Measurements from ENCODE around the gene FLYWCH1.

FLYWCH1 gene

DNA sequence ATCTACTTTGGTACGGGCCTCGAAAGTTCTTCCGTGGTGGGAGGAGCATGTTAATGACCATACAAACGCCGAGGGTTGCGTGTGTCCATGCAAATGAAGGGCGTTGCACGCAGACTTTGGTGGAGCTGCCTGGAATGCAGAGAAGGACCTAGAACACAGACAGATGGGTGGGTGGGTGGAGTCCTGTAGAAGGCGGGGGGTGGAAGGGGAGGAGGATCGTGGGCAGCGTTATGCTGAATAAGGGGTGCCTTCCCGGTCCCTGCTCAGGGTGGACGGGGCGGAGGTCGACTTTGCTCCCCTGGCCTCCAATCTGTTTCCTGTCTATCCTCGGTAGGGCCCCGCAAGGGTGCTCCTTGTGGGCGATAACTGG, 56.6 kb downstream of the FLYWCH1 start:
- no peak for DNase-seq (ENCODE audit: low read depth in 2 of 3, low spot score in 2 of 3)

GRCh38 chr16:2968738-2969544, 57.2 kb downstream of the FLYWCH1 start, which contains the start of gene PAQR4:
PAQR4 (plus strand) TSS chr16:2969348; CDS start chr16:2969675, 327 bp downstream.
- DNase-seq (ENCODE audit: low read depth in 2 of 3, low spot score in 2 of 3): peak in 2 of 3 experiments; percentile 57 to 81

DNA sequence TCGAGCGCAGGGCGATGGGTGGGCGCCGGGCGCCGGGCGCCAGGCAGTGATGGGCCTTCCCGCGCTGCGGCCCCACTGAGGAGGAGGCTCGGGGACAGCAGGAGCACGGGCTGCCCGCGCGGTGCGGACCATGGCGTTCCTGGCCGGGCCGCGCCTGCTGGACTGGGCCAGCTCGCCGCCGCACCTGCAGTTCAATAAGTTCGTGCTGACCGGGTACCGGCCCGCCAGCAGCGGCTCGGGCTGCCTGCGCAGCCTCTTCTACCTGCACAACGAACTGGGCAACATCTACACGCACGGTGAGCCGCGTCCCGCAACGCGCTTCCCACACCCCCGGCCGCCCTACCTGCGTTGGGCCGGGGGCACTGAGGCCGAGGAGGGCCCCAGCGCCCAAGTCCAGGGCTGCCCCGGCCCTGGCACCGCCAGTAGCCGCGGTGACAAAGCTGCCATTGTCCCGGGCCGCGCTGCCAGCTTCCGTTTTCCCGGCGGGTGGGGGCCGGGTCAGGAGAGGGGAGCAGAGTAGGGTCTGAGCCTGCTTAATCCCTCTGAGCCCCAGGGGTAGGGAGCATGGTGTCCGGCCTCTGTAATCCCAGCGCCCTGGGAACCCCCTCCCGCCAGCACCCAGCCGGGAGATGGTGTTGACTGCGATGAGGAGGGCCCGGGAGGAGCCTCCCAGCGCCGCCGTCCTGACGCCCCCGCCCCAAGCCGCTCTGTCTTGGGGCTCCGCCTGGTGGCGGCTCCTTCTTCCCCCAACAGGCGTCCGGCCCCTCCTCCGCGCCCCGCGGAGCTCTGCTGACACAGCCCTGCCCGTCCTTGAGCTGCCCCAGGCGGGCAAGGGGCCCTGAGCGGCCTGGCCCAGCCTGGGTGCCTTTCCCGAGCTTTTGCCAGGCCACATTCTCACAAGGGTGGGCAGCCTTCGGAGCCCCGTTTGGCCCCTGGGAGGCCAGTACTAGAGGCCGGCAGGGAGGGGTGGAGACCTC, 58.1 kb downstream of the FLYWCH1 start:
- peak in 2 of 3 experiments; percentile 63 to 74 for DNase-seq (ENCODE audit: low read depth in 2 of 3, low spot score in 2 of 3)

DNA sequence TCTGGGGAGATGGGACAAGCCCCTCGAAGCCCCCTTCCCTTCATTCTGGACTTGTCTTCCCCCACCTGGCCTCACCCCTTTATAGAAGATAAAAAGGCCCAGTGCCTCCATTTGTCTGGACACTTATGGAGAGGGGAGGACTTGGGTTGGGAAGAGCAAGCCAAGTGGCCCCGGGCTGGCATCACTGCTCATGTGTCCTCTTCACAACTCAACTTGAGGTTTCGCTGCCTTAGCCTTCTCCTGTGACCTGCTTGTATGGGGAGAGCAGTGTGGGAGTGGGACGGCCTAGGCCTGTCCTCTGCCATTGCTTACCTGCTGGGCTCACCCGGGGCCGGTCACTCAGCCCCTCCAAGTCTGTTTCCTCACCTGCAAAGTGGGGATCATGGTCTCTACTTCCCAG, 58.8 kb downstream of the FLYWCH1 start:
- DNase-seq (ENCODE audit: low read depth in 2 of 3, low spot score in 2 of 3): no peak

DNA sequence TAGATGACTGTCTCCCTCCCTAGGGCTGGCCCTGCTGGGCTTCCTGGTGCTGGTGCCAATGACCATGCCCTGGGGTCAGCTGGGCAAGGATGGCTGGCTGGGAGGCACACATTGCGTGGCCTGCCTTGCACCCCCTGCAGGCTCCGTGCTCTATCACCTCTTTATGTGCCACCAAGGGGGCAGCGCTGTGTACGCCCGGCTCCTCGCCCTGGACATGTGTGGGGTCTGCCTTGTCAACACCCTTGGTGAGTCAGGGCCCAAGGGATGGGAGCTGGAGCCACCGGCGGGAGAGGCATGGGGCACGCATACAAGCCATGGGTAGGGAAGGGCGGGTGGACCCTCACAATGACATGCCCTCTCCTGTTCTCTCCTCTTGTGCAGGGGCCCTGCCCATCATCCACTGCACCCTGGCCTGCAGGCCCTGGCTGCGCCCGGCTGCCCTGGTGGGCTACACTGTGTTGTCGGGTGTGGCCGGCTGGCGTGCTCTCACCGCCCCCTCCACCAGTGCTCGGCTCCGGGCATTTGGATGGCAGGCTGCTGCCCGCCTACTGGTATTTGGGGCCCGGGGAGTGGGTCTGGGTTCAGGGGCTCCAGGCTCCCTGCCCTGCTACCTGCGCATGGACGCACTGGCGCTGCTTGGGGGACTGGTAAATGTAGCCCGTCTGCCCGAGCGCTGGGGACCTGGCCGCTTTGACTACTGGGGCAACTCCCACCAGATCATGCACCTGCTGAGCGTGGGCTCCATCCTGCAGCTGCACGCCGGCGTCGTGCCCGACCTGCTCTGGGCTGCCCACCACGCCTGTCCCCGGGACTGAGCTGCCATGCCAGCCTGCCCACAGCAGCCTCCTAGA, 59.6 kb downstream of the FLYWCH1 start:
- DNase-seq (ENCODE audit: low read depth in 2 of 3, low spot score in 2 of 3): no peak

GRCh38 chr16:2971985-2972784, 60.5 kb downstream of the FLYWCH1 start:
- no peak for DNase-seq (ENCODE audit: low read depth in 2 of 3, low spot score in 2 of 3)

DNA sequence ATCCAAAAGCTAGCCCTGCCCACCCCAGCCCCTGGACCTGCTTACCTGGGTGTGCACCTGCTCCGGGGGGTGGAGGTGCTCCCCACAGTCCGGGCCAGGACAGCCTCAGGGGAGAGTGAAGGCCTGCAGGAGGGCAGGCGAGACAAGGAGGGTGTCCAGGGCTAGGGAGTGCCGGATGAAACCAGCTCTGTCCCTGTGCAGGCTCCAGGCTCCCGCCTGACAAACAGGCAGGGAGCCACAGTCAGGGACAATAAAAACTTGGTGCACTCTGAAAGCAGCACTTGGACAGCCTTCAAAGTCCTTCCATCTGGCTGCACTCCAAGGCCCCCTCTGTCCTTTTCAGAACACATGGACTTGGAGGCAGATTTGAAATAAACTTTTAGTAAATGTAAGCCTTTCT, 61.4 kb downstream of the FLYWCH1 start:
- DNase-seq (ENCODE audit: low read depth in 2 of 3, low spot score in 2 of 3): no peak

DNA sequence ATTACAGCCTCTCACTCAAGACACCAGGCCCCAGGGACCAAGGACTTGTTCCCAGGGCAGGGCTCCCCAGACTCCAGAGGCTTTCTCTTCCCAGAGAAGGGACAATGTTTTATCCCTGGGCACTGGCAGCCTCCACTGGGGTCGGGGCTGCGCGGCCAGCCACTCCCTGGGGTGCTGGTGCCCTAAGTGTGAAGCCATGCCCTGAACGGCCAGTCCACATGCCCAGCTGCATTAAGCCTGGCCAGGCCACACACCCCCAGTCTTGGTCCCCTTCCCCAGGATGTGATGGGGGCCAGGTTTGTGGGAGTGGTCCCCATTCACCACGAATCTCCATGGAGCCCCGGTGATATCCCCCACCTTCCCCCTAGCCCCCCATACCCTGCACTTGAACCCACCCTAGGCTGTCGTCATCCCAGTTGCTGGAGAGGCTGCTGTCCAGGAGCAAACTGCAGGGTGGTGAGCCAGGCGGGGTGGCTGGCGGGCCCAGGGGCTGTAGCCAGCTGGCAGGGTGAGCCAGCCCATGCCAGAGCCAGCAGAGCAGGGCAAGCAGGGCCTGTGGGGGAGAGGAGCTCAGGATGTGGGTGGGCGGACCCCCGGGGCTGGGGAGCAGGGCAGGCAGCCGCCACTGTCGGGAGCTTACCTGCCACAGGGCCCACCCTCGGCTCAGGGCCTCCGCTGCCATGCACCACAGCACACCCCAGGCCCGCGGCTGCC, 62.0 kb downstream of the FLYWCH1 start:
- no peak for DNase-seq (ENCODE audit: low read depth in 2 of 3, low spot score in 2 of 3)

DNA sequence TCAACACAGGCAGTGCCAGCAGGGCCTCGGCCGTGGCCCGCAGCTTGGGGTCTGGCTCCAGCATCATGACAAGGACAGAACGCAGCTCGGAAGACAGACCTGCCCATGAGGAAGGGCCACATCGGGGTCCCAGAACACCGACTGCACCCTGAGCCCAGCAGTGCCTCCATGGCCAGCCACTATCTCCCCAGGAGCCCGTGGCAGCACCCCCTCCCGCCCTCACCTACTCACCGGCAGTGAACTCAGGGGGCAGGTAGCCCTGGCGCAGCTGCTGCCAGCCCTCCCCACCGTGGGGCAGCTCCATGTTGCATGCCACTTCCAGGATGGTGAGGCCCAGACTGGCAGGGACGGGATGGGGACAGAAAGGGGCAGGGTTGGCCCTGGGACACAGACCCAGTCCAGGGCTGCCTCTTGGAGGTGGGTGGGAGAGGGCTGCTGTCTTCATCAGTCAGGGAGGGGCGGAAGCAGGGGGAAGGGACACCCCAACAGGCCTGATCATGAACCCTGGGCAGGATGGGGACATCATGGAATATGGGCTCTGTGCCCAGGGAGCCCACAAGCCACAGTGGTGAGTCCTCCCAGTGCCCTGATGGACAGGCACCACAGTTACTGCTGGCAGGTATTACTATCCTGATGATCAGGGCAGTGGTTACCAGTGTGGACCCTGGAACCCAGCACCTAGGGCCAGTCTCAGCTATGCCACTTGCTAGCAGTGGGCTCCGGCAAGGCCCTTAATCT, 62.8 kb downstream of the FLYWCH1 start:
- DNase-seq (ENCODE audit: low read depth in 2 of 3, low spot score in 2 of 3): no peak

- no peak for DNase-seq (ENCODE audit: low read depth in 2 of 3, low spot score in 2 of 3)
Observed at GRCh38 chr16:2975161-2975795, 63.5 kb downstream of the FLYWCH1 start.

DNA sequence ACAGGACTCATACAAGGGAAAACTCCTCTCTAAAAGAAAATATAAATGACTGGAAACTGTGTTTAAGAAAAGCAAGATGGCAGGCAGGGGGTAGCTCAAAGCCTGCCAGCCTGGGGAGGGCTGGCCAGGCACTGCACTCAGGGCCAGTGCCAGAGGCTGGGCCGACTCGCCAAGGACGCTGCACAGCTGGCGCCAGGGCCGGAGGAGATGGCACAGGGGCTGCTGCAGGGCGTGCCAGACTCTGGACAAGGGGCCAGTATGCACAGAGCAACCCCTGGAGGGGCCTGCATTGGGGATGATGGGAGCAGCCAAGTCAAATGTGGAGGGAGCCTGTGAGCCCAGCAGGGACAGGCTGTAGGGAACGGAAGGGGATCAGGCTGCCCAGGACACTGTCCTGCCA, 64.5 kb downstream of the FLYWCH1 start:
- no peak for DNase-seq (ENCODE audit: low read depth in 2 of 3, low spot score in 2 of 3)

DNA sequence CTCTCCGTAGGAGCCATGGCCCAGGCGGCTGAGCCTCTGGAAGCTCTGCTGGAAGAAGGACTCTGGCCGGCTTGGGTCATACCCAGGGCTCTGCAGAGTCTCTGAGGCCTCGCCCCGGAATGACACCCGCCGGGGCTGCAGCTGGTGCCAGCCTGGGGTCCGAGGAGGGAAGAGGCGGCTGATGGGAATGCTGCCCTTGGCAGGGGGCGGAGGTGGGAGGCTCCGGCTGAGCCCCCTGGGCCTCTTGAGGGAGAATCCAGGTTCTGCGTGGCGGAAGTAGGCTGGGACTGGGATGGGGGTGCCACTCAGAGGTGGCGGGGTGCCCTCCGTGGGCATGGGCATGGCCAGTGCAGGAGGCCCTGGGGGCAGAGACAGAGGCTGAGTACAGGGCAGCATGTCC, 64.9 kb downstream of the FLYWCH1 start:
- DNase-seq (ENCODE audit: low read depth in 2 of 3, low spot score in 2 of 3): no peak

- DNase-seq (ENCODE audit: low read depth in 2 of 3, low spot score in 2 of 3): no peak
Observed at GRCh38 chr16:2977440-2977839, 65.7 kb downstream of the FLYWCH1 start.

DNA sequence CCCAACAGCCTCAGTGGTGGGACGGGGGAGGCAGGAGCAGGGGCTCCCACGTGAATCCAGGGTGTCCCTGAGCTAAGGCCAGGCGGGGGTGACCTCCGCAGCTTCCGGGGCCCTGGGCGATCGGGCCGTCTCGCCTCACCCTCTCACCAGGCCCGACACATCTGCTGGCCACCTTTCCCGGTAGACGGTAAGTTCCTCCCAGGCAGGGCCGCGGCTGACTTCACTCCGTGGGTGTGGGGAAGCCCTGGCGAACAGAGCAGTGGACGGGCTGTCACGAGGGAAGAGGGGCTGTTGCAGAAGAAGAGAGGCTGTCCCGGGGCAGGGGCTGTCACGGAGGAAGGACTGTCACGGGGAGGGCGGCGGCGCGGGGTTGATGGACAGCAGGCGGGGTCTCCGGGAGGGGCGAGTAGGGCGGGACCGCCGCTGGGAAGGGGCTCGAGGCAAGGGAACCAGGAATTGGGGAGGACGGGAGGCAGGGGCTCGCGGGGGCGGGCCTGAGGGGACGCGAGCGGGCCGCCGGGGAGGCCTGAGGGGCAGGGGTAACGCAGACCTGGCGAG, 68.0 kb downstream of the FLYWCH1 start:
- DNase-seq (ENCODE audit: low read depth in 2 of 3, low spot score in 2 of 3): no peak

GRCh38 chr16:2980227-2981176, 68.8 kb downstream of the FLYWCH1 start, which contains the start of gene PKMYT1:
PKMYT1 (minus strand) TSS chr16:2980446; CDS start chr16:2979657, 789 bp downstream.
- DNase-seq (ENCODE audit: low read depth in 2 of 3, low spot score in 2 of 3): peak; percentile 88 to 96 (median 95)

DNA sequence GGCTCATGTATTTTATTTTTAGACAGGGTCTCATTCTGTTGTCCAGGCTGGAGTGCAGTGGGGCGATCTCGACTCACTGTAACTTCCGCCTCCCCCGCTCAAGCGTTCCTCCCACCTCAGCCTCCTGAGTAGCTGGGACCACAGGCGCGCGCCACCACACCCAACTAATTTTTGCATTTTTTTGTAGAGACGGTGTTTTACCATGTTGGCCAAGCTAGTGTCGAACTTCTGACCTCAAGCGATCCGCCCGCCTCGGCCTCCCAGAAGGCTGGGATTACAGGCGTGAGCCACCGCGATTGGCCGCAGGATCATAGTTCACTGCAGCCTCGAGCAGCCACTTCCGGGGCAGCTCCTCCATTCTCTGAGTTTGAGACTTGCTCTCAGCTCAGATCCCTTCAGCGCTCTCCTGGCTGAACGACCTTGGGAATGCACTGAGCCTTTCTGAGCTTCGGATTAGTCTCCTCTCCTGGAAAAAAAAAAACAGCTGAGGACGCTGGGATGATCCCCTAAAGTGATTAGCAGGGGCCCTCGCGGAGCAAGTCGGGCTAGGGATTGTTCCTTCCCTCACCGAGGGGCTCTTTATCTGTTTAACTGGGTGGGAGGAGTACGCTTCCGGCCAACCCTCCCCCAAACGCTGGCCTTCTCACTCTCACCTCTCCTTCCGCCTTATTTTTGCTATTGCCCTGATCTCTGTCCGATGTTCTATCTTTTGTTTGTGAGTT, 69.6 kb downstream of the FLYWCH1 start:
- no peak for DNase-seq (ENCODE audit: low read depth in 2 of 3, low spot score in 2 of 3)

Measured in activated CD8-positive, alpha-beta memory T cell treated with anti-CD3 and anti-CD28 coated beads for 48 hours (primary cell).